Measurements from ENCODE around the gene UBE4B.
"Not testable (repeated sequence)": the region's sequence is repeated elsewhere in the genome, so short reads cannot be mapped to it uniquely, and the experiment has no call there.

UBE4B gene

DNA sequence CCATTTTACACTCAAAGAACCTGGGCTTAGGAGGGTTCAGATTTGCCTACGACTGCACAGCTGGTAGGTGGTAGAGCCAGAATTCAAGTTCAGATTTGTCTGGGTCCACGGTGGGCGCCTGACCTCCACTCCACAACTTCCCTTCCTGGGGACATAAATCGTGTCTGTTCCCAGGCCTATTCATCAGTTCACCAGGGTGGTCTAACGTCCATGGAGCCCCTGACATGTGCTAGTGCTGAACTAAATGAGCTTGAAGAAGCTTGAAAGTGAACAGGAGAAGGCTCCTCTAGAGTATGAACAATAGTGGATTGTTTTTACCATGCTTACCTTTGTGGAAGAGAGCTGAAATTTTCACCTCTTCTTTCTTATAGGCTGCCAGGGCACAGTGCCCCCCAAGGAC, 145.1 kb downstream of the UBE4B start:
- DNase-seq (ENCODE audit: low spot score) = no peak

DNA sequence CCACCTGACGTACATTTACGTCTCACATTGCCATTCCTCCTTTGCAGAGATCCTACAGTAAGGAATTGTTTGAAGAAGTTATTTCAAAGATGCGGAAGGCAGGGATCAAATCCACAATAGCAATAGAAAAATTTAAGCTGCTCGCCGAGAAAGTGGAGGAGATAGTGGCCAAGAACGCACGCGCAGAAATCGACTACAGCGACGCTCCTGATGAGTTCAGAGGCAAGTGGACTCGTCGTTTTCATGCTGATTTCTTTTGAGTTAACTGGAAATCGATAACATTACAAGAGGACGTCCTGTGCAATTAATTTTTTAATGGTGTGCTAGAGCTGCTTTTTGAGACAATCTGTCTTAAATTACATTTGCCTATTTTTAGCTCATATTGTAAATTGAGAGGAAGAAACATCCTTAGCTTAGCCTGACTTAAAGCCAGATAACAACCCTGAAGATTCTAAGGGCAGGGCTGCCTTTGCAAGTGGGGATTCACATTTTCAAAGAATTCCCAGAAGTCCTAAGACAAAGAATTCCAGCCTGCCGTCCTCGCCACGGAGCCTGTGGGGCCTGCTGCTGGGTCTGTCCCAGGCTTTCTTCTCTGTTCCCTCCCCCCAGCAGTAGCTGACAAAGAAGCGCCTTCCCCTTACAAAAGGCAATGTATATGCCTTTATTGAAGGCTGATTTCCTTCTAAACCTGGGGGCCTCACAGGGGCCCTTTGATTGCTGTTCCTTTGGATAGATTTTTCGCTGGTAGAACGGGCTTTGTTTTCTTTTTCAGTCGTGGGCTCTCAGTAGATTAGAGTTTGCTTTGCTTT, 146.0 kb downstream of the UBE4B start:
- DNase-seq (ENCODE audit: low spot score) = no peak

DNA sequence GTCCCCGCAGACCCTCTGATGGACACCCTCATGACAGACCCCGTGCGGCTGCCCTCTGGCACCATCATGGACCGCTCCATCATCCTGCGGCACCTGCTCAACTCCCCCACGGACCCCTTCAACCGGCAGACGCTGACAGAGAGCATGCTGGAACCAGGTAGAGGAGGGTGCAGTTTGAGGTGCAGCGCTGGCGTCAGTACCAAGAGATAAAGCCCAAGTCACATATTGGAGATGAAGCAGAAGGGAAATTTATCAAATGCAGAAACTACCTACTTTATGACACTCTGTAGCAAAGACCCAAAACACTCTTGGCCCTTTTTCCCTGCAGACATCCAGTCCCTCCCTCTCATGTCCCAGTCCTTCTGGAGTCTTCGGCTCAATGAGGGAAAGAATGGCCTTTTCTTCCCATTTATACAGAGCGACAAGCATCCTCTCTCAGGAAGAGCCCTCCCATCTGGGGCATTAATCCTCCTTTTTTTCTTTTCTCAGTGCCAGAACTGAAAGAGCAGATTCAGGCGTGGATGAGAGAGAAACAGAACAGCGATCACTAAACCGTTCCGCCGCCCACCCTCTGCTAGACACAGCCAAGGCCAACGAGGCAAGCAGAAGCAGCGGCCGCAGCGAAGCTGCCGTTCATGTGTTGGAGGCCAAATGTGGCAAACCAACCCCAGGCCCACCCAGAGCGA, 146.8 kb downstream of the UBE4B start:
- no peak for DNase-seq (ENCODE audit: low spot score)

DNA sequence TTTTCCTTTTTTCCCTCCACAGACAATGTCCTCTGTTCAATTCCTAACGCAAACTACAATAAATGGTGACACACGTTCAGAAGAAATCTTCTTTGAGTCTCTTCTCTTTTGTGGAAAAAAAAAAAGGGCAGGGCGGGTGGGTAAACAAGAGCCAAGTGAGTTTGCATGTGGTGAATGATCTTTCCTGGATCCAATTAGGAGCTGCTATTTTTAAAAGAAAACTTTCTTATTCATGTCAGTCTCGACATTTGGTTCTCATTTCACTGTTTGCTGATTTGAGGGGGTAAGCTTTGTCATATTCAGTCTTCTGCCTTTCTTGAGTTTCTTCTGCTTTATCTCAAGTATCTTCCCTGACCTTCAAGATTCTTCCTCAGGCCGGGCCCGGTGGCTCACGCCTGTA, 148.4 kb downstream of the UBE4B start:
- DNase-seq (ENCODE audit: low spot score) = no peak

DNA sequence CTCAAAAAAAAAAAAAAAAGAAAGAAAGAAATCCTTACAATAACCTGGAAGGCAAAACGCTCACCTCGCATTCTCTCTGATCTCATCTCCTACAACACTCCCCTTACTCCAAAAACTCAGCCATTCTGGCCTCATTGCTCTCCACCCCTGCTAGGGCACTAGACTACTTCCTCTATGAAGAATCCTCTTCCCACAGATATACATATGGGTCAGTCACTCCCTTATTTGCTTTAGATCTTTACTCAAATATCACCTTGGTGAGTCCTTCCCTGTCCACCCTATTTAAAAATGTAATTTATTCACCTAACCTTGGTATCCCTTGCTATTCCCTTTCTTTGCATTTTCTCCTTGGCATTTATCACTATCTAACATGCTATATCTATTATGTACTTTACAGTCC, 153.0 kb downstream of the UBE4B start:
- DNase-seq (ENCODE audit: low spot score) = no peak

DNA sequence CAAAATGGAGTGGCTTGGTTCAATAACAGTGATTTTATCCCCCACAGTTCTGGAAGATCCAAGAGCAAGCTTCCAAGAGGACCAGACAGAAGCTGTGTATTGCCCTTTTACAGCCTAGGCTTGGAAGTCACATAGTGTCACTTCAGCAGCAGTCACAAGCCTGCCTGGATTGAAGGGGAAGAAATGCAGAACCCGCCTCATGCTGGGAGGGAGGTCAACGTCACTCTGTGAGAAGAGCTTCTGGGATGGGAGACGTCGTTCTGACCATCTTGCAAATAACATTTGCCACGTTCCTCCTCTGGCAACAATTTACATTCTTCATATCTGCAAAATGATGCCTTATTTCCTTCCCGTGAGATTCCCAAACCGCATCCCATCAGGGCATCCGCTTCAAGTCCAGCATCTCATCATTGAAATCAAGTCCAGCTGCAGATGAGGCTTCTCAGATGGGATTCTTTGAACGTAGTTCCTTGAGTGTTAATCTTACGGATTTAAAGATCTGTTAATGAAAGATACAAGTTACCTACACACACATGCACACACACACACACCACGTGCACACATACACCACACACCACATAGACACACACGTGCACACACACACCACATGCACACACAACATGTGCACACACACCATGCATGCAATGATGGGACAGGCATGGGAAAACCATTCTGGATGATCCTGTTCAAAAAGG, 153.7 kb downstream of the UBE4B start:
- DNase-seq (ENCODE audit: low spot score) = no peak

DNA sequence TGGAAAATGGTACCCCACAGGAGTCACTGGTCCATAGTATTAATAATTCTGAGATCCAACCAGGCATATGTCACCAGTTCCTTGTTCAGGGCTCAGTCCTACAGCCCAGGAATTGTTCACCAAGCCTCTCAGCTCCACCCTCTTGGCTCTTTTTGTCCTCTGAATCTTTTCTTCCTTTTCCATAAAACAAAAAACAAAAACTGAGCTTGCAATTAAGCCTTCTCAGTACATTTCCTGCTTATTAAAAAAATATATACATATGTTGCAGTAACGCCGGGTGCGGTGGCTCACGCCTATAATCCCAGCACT, 154.2 kb downstream of the UBE4B start:
- DNase-seq (ENCODE audit: low spot score) = no peak

DNA sequence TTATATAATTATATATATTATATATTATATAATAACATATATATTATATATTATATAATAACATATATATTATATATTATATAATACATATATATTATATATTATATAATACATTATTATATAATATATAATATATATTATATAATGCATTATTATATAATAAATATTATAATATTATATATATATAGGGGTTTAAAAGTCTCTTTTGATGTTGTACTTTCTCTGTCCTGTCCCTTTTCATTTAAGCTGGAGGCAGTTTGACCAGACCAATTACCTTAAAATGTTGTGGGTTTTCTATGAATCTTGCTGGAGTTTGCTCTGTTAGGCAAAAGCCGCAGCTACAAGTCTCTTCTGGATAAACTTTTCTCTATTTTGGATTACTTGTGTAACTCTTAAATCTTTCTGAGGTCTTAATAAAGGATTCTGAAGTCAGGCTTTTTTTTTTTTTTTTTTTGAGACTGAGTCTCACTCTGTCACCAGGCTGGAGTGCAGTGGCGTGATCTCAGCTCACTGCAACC, 155.4 kb downstream of the UBE4B start:
- no peak for DNase-seq (ENCODE audit: low spot score)

DNA sequence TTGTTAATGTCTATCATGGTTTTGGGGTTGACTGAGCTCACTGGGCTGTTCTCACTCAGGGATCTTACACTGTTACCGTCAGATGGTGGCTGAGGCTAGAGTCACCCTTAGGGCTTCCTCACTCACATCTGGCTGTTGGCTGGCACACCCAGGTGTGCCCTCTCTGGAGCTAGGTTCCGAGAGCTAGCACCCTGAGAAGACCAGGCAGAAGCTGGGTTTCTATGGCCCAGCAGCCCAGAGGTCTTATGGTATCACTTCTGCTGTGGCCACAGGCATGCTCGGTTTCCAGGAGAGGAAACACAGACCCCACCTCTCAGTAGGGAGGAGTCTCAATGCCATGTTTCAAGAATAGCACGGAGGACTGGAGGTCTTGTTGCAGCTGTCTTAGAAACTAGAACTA, 156.9 kb downstream of the UBE4B start:
- DNase-seq (ENCODE audit: low spot score) = peak; percentile 23

DNA sequence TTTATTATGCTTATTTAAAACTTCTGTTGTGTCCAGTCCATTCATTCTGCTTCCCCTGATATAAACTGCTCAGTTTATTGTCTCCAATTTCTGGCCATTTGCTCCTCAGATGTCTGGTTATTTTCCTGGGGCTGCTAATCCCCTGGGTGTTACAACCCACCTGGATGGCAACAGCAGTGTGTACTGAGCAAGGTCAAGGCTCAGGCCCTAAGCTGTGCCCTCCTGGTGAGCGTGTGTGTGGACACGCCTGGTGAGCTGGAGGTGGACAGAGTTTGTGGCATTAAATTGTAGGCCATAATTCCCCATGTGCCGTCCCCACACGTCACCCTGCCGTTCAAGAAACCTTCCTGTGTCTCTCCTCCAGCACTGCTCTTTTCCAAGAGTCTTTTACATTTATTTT, 159.5 kb downstream of the UBE4B start:
- DNase-seq (ENCODE audit: low spot score) = no peak

DNA sequence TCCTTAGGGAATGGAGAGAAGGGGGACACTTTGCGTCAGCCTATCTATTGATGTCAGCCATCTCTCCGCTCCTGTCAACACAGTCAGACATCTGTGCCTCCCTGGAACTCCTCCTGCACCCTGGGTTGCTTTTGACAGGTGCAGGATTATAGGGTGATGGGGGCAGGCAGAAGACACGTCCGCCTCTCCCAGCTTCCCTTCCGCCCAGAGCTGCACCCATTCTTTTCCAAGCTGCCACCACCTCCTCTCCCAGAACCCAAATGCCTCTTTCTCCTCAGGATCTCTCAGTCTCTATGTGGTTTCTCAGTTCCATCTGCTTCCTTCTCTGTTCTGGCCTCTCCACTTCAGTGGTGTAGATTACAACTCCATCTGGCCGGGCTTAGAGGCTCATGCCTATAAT, 160.5 kb downstream of the UBE4B start:
- DNase-seq (ENCODE audit: low spot score) = no peak

DNA sequence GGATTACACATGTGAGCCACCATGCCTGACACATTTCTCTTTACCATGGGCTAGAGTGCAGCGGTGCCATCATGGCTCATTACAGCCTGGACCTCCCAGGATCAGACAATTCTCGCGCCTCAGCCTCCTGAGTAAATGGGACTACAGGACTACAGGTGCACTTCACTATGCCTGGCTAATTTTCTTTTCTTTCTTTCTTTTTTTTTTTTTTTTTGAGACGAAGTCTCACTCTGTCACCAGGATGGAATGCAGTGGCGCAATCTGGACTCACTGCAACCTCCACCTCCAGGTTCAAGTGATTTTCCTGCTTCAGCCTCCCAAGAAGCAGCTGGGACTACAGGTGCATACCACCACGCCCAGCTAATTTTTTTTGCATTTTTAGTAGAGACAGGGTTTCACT, 162.8 kb downstream of the UBE4B start:
- no peak for DNase-seq (ENCODE audit: low spot score)

DNA sequence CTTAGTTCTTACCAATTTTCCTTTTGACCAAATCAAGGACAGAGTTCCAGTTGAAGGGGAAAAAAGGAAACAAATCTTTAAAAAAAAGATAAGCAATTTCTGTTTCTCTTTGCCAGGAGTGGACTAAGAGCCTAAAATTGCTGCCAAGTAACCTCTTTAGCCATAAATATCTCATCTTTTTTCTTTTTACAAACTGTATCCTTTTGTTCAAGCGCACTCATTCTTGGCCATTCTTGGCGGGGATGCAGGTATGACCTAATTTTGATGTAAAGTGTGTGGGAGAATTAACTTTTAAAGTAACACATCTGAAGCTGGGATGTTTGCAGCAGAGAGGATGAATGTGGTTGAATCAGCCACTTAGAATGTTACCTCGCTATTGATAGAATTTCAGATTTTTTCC, 164.2 kb downstream of the UBE4B start:
- no peak for DNase-seq (ENCODE audit: low spot score)

DNA sequence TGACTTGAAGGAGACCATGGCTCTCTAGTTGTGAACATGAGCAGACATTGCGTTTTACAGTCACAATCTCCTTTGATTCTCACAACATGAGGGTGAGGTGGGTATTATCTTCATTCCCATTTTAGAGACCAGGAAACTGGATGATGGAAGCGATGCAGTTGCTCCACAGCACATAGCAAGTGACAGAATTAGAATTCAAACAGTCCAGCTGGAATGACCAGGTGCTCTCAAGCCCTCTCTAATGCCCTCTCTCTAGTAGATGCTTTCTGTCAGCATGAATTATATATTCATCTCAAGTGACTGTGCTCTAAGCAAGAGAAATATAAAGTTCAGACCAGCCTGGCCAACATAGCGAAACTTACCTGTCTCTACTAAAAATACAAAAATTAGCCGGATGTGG, 167.9 kb downstream of the UBE4B start:
- no peak for DNase-seq (ENCODE audit: low spot score)

DNA sequence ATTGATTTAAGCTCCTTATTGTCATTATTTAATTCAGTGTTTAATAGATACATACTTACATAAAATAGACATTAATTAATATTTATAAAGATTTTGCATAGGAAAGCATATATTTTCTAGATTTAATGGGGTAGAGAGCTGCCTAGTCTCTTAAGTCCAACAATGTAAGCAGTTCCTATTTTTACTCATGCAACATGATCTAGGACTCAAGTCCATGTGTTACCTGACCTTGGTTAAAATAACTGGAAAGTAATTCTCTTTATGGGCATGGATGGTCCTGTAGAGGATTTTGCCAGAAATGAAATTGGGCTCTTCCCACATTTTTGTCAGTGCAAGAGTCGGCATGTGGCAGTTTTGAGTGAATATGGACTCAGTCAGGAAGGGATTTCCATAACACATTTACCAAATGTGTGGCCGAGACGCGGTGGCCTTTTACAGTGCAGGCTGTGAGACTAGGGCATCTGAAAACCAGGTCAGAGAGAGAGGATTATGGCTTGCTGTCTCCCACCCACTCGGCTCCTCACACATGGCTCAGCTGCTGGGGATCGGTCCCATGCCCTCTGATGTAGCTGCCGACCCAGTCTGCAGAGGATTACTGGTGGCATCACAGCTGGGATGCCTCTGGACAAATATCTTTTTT, 171.4 kb downstream of the UBE4B start:
- no peak for DNase-seq (ENCODE audit: low spot score)

DNA sequence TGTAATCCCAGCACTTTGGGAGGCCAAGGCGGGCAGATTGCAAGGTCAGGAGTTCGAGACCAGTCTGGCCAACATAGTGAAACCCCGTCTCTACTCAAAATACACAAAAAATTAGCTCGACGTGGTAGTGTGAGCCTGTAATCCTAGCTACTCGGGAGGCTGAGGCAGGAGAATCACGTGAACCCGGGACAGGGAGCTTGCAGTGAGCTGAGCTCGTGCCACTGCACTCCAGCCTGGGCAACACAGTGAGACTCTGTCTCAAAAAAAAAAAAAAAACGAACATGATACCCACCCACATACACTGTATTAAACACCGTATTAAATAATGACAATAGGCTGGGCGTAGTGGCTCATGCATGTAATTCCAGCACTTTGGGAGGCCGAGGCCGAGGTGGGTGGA, 172.4 kb downstream of the UBE4B start:
- not testable (repeated sequence) for DNase-seq (ENCODE audit: low spot score)

DNA sequence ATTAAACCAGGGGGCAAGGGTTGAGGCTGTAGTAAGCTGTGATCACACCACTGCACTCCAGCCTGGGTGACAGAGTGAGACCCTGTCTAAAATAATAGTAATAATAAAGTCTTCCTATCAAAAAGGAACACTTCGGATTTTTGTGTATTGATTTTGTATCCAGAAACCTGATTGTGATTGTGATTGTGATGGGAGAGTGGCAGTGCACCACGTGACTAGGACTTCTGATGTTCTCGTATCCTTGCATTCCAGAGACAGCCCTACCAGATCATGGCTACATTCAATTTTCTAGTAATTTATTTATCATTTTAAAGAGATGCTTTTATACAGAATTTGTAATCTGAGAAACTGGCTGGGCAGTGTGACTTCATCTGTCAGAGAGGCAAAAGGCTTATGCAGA, 175.1 kb downstream of the UBE4B start:
- no peak for DNase-seq (ENCODE audit: low spot score)

DNA sequence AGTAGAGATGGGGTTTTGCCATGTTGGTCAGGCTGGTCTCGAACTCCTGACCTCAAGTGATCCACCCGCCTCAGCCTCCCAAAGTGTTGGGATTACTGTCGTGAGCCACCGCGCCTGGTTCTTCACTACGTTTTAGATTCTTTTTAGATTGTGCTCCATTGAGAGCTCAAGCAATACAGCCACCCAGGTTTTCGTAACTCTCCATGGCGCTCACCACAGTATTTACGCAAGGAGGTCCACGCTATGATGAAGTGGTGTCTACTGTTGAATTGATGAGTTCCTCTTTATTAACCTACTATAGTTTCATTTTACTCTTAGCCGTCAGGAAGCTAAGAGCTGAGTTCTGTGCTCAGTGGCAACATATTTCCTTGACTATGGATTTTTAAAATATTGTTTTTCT, 175.8 kb downstream of the UBE4B start:
- no peak for DNase-seq (ENCODE audit: low spot score)

DNA sequence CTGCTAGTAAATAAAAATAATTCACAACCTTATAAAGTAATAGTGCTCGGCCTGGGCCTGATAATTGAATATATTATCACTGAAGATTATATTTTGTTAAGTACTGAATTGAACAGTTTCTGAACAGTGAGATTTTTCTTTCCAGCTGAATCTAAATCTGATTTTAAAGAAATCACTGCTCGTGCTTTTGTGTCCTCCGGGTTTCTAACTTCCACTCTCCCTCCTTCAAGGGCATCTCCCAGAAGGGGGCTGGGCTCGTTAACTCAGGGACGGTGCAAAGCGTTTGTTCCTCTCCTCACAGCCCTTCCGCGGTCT, 176.8 kb downstream of the UBE4B start:
- DNase-seq (ENCODE audit: low spot score) = no peak

DNA sequence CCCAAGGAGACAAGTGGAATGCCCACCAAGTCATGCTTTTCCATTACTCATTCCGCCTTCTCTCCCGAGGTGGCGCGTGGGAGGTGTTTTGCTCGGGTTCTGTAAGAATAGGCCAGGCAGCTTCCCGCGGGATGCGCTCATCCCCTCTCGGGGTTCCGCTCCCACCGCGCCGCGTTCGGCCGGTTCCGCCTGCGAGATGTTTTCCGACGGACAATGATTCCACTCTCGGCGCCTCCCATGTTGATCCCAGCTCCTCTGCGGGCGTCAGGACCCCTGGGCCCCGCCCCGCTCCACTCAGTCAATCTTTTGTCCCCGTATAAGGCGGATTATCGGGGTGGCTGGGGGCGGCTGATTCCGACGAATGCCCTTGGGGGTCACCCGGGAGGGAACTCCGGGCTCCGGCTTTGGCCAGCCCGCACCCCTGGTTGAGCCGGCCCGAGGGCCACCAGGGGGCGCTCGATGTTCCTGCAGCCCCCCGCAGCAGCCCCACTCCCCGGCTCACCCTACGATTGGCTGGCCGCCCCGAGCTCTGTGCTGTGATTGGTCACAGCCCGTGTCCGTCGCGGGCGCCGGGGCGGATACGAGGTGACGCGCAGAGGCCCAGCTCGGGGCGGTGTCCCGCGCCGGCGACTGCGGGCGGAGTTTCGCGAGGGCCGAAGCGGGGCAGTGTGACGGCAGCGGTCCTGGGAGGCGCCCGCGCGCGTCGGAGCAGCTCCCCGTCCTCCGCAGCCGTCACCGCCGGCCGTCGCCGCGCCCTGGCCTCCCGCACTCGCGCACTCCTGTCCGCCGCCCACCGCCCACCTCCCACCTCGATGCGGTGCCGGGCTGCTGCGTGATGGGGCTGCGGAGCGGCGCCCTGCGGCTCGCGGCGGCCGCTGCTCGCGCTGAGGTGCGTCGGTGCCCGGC, 177.4 kb downstream of the UBE4B start, which contains the start of gene KIF1B:
KIF1B (plus strand) TSS at position 666 of the 906 bp plus-strand sequence. CDS start 21,759 bp downstream, outside the sequence.
- peak; percentile 100 for DNase-seq (ENCODE audit: low spot score)
